ENCODE results near the gene CLMP. TPM values are rescaled to one million over a fixed set of nuclear protein-coding genes. Genes with fewer than 3 reads are reported as not detected.
"Not testable (repeated sequence)": the region's sequence is repeated elsewhere in the genome, so short reads cannot be mapped to it uniquely, and the experiment has no call there.

Gene CLMP
- total RNA-seq, 1 experiment from 2014 or later, result 24.3 TPM

- Histone ChIP-seq H3K36me3 (replicated peaks; ENCODE audit: control insufficient read depth, insufficient read depth, low read length) (no peaks in the 10 kb centered on the region), H3K4me3 (ENCODE audit: insufficient read depth, low read depth, low read length) (no peak overlapping the region), H3K27me3 (ENCODE audit: control insufficient read depth, insufficient read depth, low read length) (no peaks in the 10 kb centered on the region)
- DNase-seq, result no peak
Observed at GRCh38 chr11:123209591-123209990, 14.5 kb upstream of the CLMP start.

GRCh38 chr11:123206791-123207434, 11.9 kb upstream of the CLMP start:
- Histone ChIP-seq H3K36me3 (replicated peaks; ENCODE audit: control insufficient read depth, insufficient read depth, low read length) (no peaks in the 10 kb centered on the region), H3K4me3 (ENCODE audit: insufficient read depth, low read depth, low read length) (no peak overlapping the region), H3K27me3 (ENCODE audit: control insufficient read depth, insufficient read depth, low read length) (no peaks in the 10 kb centered on the region)
- DNase-seq, result peak; percentile 60

GRCh38 chr11:123206055-123206454, 11.0 kb upstream of the CLMP start:
- DNase-seq; H3K36me3 ChIP-seq (replicated peaks; ENCODE audit: control insufficient read depth, insufficient read depth, low read length); H3K4me3 ChIP-seq (ENCODE audit: insufficient read depth, low read depth, low read length); H3K27me3 ChIP-seq (ENCODE audit: control insufficient read depth, insufficient read depth, low read length): not testable (repeated sequence)

GRCh38 chr11:123203934-123204333, 8.9 kb upstream of the CLMP start:
- DNase-seq, result no peak
- no peaks in the 10 kb centered on the region for H3K36me3 ChIP-seq (replicated peaks; ENCODE audit: control insufficient read depth, insufficient read depth, low read length)
- no peaks in the 10 kb centered on the region; the same call in 1 of the 2 replicates for H3K27me3 ChIP-seq (ENCODE audit: control insufficient read depth, insufficient read depth, low read length)
- no peak overlapping the region for H3K4me3 ChIP-seq (ENCODE audit: insufficient read depth, low read depth, low read length)

- no peak overlapping the region for H3K4me3 ChIP-seq (ENCODE audit: insufficient read depth, low read depth, low read length)
- no peak for DNase-seq
- no peaks in the 10 kb centered on the region for H3K36me3 ChIP-seq (replicated peaks; ENCODE audit: control insufficient read depth, insufficient read depth, low read length)
- H3K27me3 ChIP-seq (ENCODE audit: control insufficient read depth, insufficient read depth, low read length), result no peaks in the 10 kb centered on the region; the same call in 1 of the 2 replicates
Observed at GRCh38 chr11:123203471-123203870, 8.4 kb upstream of the CLMP start.

GRCh38 chr11:123202155-123203151, 7.4 kb upstream of the CLMP start:
- Histone ChIP-seq H3K36me3 (replicated peaks; ENCODE audit: control insufficient read depth, insufficient read depth, low read length) (no peaks in the 10 kb centered on the region), H3K27me3 (ENCODE audit: control insufficient read depth, insufficient read depth, low read length) (no peaks in the 10 kb centered on the region; the same call in 1 of the 2 replicates), H3K4me3 (ENCODE audit: insufficient read depth, low read depth, low read length) (no peak overlapping the region)
- no peak for DNase-seq

- DNase-seq, result no peak
- H3K4me3 ChIP-seq (ENCODE audit: insufficient read depth, low read depth, low read length), result no peak overlapping the region
- no peaks in the 10 kb centered on the region; the same call in 1 of the 2 replicates for H3K27me3 ChIP-seq (ENCODE audit: control insufficient read depth, insufficient read depth, low read length)
- no peaks in the 10 kb centered on the region for H3K36me3 ChIP-seq (replicated peaks; ENCODE audit: control insufficient read depth, insufficient read depth, low read length)
Observed at GRCh38 chr11:123200264-123200663, 5.2 kb upstream of the CLMP start.

- H3K36me3 ChIP-seq (replicated peaks; ENCODE audit: control insufficient read depth, insufficient read depth, low read length), result no peaks in the 10 kb centered on the region
- H3K4me3 ChIP-seq (ENCODE audit: insufficient read depth, low read depth, low read length), result no peak overlapping the region
- no peak for DNase-seq
- no peaks in the 10 kb centered on the region; the same call in 1 of the 2 replicates for H3K27me3 ChIP-seq (ENCODE audit: control insufficient read depth, insufficient read depth, low read length)
Observed at GRCh38 chr11:123197711-123198110, 2.7 kb upstream of the CLMP start.

- Histone ChIP-seq H3K27me3 (ENCODE audit: control insufficient read depth, insufficient read depth, low read length) (no peaks in the 10 kb centered on the region; the same call in 1 of the 2 replicates), H3K36me3 (replicated peaks; ENCODE audit: control insufficient read depth, insufficient read depth, low read length) (no peaks in the 10 kb centered on the region; the same call in 1 of the 2 replicates), H3K4me3 (ENCODE audit: insufficient read depth, low read depth, low read length) (peak overlapping the region; percentile 68)
- peak; percentile 88 for DNase-seq
Observed at GRCh38 chr11:123196060-123196714, 1.1 kb upstream of the CLMP start.

GRCh38 chr11:123194337-123195187, 486 bp downstream of the CLMP start:
- no peaks in the 10 kb centered on the region for H3K27me3 ChIP-seq (ENCODE audit: control insufficient read depth, insufficient read depth, low read length)
- no peaks in the 10 kb centered on the region; the same call in 1 of the 2 replicates for H3K36me3 ChIP-seq (replicated peaks; ENCODE audit: control insufficient read depth, insufficient read depth, low read length)
- H3K4me3 ChIP-seq (ENCODE audit: insufficient read depth, low read depth, low read length), result peak overlapping the region; percentile 68
- DNase-seq, result peak; percentile 86

GRCh38 chr11:123193742-123194141, 1.3 kb downstream of the CLMP start:
- H3K4me3 ChIP-seq (ENCODE audit: insufficient read depth, low read depth, low read length), result peak overlapping the region; percentile 68
- no peaks in the 10 kb centered on the region for H3K27me3 ChIP-seq (ENCODE audit: control insufficient read depth, insufficient read depth, low read length)
- no peaks in the 10 kb centered on the region; the same call in 1 of the 2 replicates for H3K36me3 ChIP-seq (replicated peaks; ENCODE audit: control insufficient read depth, insufficient read depth, low read length)
- DNase-seq, result no peak

- no peak for DNase-seq
- no peak overlapping the region for H3K4me3 ChIP-seq (ENCODE audit: insufficient read depth, low read depth, low read length)
- no peaks in the 10 kb centered on the region for H3K27me3 ChIP-seq (ENCODE audit: control insufficient read depth, insufficient read depth, low read length)
- H3K36me3 ChIP-seq (replicated peaks; ENCODE audit: control insufficient read depth, insufficient read depth, low read length), result no peaks in the 10 kb centered on the region; the same call in 1 of the 2 replicates
Observed at GRCh38 chr11:123191939-123192338, 3.1 kb downstream of the CLMP start.

GRCh38 chr11:123190518-123190917, 4.5 kb downstream of the CLMP start:
- no peak overlapping the region for H3K4me3 ChIP-seq (ENCODE audit: insufficient read depth, low read depth, low read length)
- no peaks in the 10 kb centered on the region for H3K27me3 ChIP-seq (ENCODE audit: control insufficient read depth, insufficient read depth, low read length)
- H3K36me3 ChIP-seq (replicated peaks; ENCODE audit: control insufficient read depth, insufficient read depth, low read length), result no peaks in the 10 kb centered on the region; the same call in 1 of the 2 replicates
- DNase-seq, result no peak

All from H7 (cell line).